Retinal pigment epithelial cell (primary cell): ENCODE measurements around the gene KLK1.

Experiments used
- DNase-seq: peaks from one replicate; pipeline ENCODE4 v3.0.0-alpha.2; 2010; ENCODE audit warnings: low read depth
- H3K4me3 ChIP-seq: 2 replicates; pipeline ENCODE4 v1.5.1; 2011; ENCODE audit warnings: mild to moderate bottlenecking, low read length, control low read depth, moderate library complexity
- TF ChIP-seq, protein P1 (sequence below): conservative IDR thresholded peaks from 2 replicates; pipeline ENCODE4 v1.5.1; 2011; ENCODE audit warnings: low read depth, low read length, control low read depth, inconsistent platforms

KLK1 gene

GRCh38 chr19:50859849-50860248, 36.3 kb upstream of the KLK1 start:
- TF ChIP-seq, protein P1, sequence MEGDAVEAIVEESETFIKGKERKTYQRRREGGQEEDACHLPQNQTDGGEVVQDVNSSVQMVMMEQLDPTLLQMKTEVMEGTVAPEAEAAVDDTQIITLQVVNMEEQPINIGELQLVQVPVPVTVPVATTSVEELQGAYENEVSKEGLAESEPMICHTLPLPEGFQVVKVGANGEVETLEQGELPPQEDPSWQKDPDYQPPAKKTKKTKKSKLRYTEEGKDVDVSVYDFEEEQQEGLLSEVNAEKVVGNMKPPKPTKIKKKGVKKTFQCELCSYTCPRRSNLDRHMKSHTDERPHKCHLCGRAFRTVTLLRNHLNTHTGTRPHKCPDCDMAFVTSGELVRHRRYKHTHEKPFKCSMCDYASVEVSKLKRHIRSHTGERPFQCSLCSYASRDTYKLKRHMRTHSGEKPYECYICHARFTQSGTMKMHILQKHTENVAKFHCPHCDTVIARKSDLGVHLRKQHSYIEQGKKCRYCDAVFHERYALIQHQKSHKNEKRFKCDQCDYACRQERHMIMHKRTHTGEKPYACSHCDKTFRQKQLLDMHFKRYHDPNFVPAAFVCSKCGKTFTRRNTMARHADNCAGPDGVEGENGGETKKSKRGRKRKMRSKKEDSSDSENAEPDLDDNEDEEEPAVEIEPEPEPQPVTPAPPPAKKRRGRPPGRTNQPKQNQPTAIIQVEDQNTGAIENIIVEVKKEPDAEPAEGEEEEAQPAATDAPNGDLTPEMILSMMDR: no peak
- no peak overlapping the region for H3K4me3 ChIP-seq
- DNase-seq: no peak

DNA sequence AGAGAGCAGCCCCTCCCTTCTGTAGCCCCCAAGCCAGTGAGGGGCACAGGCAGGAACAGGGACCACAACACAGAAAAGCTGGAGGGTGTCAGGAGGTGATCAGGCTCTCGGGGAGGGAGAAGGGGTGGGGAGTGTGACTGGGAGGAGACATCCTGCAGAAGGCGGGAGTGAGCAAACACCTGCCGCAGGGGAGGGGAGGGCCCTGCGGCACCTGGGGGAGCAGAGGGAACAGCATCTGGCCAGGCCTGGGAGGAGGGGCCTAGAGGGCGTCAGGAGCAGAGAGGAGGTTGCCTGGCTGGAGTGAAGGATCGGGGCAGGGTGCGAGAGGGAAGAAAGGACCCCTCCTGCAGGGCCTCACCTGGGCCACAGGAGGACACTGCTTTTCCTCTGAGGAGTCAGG, 35.3 kb upstream of the KLK1 start:
- TF ChIP-seq, protein P1: no peak
- DNase-seq: no peak
- H3K4me3 ChIP-seq: no peak overlapping the region

DNA sequence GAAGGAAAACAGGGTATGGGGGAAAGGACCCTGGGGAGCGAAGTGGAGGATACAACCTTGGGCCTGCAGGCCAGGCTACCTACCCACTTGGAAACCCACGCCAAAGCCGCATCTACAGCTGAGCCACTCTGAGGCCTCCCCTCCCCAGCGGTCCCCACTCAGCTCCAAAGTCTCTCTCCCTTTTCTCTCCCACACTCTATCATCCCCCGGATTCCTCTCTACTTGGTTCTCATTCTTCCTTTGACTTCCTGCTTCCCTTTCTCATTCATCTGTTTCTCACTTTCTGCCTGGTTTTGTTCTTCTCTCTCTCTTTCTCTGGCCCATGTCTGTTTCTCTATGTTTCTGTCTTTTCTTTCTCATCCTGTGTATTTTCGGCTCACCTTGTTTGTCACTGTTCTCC, 33.8 kb upstream of the KLK1 start:
- TF ChIP-seq, protein P1: no peak
- no peak for DNase-seq

GRCh38 chr19:50854636-50855410, 31.2 kb upstream of the KLK1 start, which contains the start of gene KLK3:
Gene KLK3 (plus strand): TSS chr19:50854915. CDS start chr19:50854956, 41 bp downstream.
- DNase-seq: no peak
- no peak within 1 kb of the TSS for H3K4me3 ChIP-seq
- TF ChIP-seq, protein P1: no peak

More for the DNA sequence above, 33.8 kb upstream of the KLK1 start:
- no peak overlapping the region for H3K4me3 ChIP-seq

GRCh38 chr19:50851620-50852019, 28.0 kb upstream of the KLK1 start:
- no peak overlapping the region for H3K4me3 ChIP-seq
- TF ChIP-seq, protein P1: no peak
- no peak for DNase-seq

GRCh38 chr19:50850738-50851137, 27.2 kb upstream of the KLK1 start:
- H3K4me3 ChIP-seq: no peak overlapping the region
- no peak for DNase-seq
- TF ChIP-seq, protein P1: no peak
